ENCODE results near the gene TRRAP.

DNA sequence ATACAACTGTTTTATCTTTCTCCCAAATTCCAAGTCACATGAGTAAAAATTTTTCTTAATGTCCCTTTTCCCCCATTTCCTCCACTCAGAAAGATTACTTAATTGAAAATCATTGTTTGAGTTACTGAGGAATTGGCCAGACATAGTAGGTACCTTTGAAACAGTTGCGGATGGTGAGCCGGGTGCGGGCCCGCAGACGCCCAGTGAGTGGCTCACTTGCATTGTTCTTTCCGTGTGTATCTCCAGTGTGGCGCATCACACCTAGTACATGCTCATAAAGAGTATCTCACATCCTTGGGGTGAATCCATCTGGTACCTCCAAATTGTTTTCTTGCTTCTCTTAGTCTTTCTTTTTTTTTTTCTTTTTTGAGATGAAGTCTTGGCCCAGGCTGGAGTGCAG, 14.3 kb downstream of the TRRAP start:
- TF ChIP-seq, protein P1, sequence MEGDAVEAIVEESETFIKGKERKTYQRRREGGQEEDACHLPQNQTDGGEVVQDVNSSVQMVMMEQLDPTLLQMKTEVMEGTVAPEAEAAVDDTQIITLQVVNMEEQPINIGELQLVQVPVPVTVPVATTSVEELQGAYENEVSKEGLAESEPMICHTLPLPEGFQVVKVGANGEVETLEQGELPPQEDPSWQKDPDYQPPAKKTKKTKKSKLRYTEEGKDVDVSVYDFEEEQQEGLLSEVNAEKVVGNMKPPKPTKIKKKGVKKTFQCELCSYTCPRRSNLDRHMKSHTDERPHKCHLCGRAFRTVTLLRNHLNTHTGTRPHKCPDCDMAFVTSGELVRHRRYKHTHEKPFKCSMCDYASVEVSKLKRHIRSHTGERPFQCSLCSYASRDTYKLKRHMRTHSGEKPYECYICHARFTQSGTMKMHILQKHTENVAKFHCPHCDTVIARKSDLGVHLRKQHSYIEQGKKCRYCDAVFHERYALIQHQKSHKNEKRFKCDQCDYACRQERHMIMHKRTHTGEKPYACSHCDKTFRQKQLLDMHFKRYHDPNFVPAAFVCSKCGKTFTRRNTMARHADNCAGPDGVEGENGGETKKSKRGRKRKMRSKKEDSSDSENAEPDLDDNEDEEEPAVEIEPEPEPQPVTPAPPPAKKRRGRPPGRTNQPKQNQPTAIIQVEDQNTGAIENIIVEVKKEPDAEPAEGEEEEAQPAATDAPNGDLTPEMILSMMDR (IDR thresholded peaks at IDR 0.05), result no peak
- TF ChIP-seq POLR2A (IDR thresholded peaks at IDR 0.05), result no peak

Data from esophagus squamous epithelium (tissue), 4 donors.